Esophagus squamous epithelium (tissue), 4 donors: ENCODE data around the gene ZFP64.

Experiments
- POLR2A ChIP-seq, 4 donors: fragments of 450-650 bp; IDR thresholded peaks; one replicate each; pipeline ENCODE4 v1.6.1; 2017; ENCODE audit warnings: antibody characterized with exemption in 4 of 4, mild to moderate bottlenecking in 4 of 4, moderate library complexity in 3 of 4
- TF ChIP-seq, protein P1 (sequence below), 6 experiments: fragments of 450-650 bp in 4 of 6; fragments of 200-600 bp in 2 of 6; sonication (generic) in 2 of 6; IDR thresholded peaks; one replicate each; pipeline ENCODE4 v1.5.1; 2016 to 2019; ENCODE audit warnings: antibody characterized with exemption in 6 of 6, mild to moderate bottlenecking in 4 of 6, moderate library complexity in 4 of 6

DNA sequence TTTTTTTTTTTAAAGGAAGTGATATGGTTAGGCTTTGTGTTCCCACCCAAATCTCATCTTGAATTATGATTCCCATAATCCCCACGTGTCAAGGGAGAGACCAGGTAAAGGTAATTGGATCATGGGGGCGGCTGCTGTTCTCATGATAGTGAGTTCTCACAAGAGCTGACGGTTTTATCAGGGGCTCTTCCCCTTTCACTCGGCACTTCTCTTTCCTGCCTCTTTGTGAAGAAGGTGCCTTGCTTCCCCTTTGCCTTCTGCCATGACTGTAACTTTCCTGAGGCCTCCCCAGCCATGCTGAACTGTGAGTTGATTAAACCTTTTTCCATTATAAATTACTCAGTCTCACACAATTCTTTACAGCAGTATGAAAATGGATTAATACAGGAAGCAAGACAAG, 64.3 kb downstream of the ZFP64 start:
- TF ChIP-seq, protein P1, sequence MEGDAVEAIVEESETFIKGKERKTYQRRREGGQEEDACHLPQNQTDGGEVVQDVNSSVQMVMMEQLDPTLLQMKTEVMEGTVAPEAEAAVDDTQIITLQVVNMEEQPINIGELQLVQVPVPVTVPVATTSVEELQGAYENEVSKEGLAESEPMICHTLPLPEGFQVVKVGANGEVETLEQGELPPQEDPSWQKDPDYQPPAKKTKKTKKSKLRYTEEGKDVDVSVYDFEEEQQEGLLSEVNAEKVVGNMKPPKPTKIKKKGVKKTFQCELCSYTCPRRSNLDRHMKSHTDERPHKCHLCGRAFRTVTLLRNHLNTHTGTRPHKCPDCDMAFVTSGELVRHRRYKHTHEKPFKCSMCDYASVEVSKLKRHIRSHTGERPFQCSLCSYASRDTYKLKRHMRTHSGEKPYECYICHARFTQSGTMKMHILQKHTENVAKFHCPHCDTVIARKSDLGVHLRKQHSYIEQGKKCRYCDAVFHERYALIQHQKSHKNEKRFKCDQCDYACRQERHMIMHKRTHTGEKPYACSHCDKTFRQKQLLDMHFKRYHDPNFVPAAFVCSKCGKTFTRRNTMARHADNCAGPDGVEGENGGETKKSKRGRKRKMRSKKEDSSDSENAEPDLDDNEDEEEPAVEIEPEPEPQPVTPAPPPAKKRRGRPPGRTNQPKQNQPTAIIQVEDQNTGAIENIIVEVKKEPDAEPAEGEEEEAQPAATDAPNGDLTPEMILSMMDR (IDR thresholded peaks at IDR 0.05) = no peak
- no peak for TF ChIP-seq POLR2A (IDR thresholded peaks at IDR 0.05)
